G401 (cell line): Measurements from ENCODE around the gene RAPGEF4. TPM values are rescaled to one million over a fixed set of nuclear protein-coding genes. Genes with fewer than 3 reads are reported as not detected.
"Not testable (repeated sequence)": the region's sequence is repeated elsewhere in the genome, so short reads cannot be mapped to it uniquely, and the experiment has no call there.

Experiments used
- DNase-seq: peaks from one replicate; pipeline ENCODE4 v3.0.0-alpha.2; 2015; ENCODE audit warnings: low spot score
- in situ Hi-C: cut with HindIII; loops from 2 replicates; pipeline ENCODE4 v1.10.0; 2016; ENCODE audit warnings: low sequenced_read_pairs, mixed read lengths
- total RNA-seq: library from RNA; depleted of rRNA; stranded (reverse); fragments of >200 nt; shearing (Covaris generic); gene quantifications from 2 replicates; pipeline ENCODE4 v1.2.3, GENCODE V29; 2014; rRNA removed

The RAPGEF4 gene
- total RNA-seq, 1 experiment from 2014 or later = not detected

- in situ Hi-C loops = no loop called here
- DNase-seq = no peak
These were observed 354.7 kb downstream of the RAPGEF4 start for GRCh38 chr2:173090276-173090877.

DNA sequence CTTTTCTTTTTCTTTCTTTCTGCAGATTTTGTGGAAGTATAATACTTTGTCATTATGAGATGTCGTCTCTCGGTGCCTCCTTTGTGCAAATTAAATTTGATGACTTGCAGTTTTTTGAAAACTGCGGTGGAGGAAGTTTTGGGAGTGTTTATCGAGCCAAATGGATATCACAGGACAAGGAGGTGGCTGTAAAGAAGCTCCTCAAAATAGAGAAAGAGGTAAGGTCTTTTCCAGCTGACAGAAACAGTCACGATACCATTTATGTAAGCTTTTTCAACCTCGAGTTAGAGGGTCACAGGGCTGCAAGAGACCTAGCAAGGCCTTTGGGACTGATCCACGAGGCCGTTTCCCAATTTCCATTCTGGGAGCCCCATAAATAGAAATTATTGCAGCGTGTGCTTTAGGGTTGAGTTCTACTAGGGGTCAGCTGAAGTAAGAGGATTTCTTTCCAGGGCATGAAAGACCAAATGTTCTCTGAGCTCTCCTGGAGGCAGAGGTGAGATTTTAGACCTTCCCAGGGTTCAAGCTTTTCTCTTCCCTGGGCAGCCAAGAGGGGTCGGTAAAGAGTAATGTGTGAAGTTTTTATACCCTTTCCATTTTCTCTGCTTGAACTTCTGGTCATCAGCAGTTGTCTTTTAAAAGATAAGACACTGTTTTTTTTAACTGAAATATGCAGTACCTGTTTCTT, 355.5 kb downstream of the RAPGEF4 start:
- in situ Hi-C loops = no loop called here
- no peak for DNase-seq

GRCh38 chr2:173091910-173092309, 356.3 kb downstream of the RAPGEF4 start:
- in situ Hi-C loops = no loop called here
- DNase-seq = no peak

GRCh38 chr2:173092844-173093402, 357.3 kb downstream of the RAPGEF4 start:
- DNase-seq = no peak
- in situ Hi-C loops = no loop called here

- DNase-seq, in situ Hi-C loops: not testable (repeated sequence)
These were observed 358.0 kb downstream of the RAPGEF4 start for GRCh38 chr2:173093617-173094016.

- DNase-seq = no peak
- in situ Hi-C loops = no loop called here
These were observed 359.1 kb downstream of the RAPGEF4 start for GRCh38 chr2:173094731-173095130.

DNA sequence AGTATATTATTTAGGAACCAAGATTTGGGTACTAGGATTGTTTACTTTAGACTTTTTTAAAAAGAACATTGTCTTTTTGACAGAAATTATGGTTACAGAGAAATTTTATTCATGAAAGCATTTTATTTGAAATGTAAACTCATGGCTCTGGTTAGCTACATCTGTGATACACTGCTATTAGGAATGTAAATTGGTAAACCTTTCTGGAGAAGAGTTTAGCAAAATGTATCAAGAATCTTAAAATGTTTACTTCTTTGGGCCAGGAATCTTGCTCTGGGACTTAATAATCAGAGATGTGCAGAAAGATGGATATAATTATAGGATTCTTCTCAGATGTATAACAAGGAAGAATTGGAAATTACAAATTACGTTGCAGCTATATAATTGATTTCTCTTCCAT, 359.7 kb downstream of the RAPGEF4 start:
- in situ Hi-C loops = no loop called here
- DNase-seq = no peak

- DNase-seq = no peak
- in situ Hi-C loops = no loop called here
These were observed 363.6 kb downstream of the RAPGEF4 start for GRCh38 chr2:173099271-173099670.

DNA sequence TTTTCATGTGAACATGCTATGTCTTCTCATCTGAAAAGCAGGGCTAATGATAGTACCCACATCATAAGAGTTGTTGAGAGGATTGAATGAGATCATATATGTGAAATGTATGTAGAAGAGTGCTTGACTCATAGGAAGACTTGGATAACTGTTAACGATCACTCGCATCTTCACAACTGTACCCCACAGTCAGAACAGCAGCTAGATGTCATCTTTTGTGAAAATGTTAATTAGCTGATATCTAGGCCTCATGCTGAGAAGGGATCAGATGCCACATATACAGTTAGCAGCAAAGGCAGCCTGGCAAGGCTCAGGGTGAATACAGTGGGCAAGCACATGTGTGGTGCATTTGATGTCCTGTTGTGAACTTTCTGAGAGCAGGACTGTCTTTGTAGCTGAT, 364.2 kb downstream of the RAPGEF4 start:
- no peak for DNase-seq
- in situ Hi-C loops = no loop called here

GRCh38 chr2:173101687-173102086, 366.0 kb downstream of the RAPGEF4 start:
- in situ Hi-C loops = no loop called here
- DNase-seq = no peak

Other genes with a start within 250 kb of the RAPGEF4 start
- 4.1 and 10.0 TPM in 2 replicates for gene PDK1, start 179.8 kb upstream of the RAPGEF4 start, total RNA-seq